SK-N-MC (cell line): Measurements from ENCODE around the gene DAB2IP.

Source experiments
- EZH2 ChIP-seq: fragments of 200-600 bp; sonication (generic); IDR thresholded peaks from one replicate; pipeline ENCODE4 v1.6.1; 2017; ENCODE audit warnings: antibody characterized with exemption
- POLR2AphosphoS5 ChIP-seq: IDR thresholded peaks from 2 replicates; pipeline ENCODE4 v1.6.1; 2012; ENCODE audit warnings: mild to moderate bottlenecking, low read depth, low read length, borderline replicate concordance

GRCh38 chr9:121728916-121729315, 77.5 kb downstream of the DAB2IP start:
- TF ChIP-seq EZH2 (no peak), POLR2AphosphoS5 (no peak)
